SJCRH30 (cell line): ENCODE measurements around the gene LY9. TPM values are rescaled to one million over a fixed set of nuclear protein-coding genes. Genes with fewer than 3 reads are reported as not detected.
A peak's percentile ranks its signal among the peaks of the same experiment; 100 is the strongest.

Experiments
- DNase-seq, 2 experiments: peaks; one replicate each; pipeline ENCODE4 v3.0.0-alpha.2; 2015 to 2020
- H3K27ac ChIP-seq: fragments of 250-450 bp; sonication (Bioruptor Pico); 2 replicates; pipeline ENCODE4 v1.5.1; 2020; ENCODE audit warnings: mild to moderate bottlenecking, moderate library complexity
- H3K27me3 ChIP-seq: fragments of 250-450 bp; sonication (Bioruptor Pico); 2 replicates; pipeline ENCODE4 v1.5.1; 2020; ENCODE audit warnings: mild to moderate bottlenecking, moderate library complexity
- H3K36me3 ChIP-seq: fragments of 250-450 bp; sonication (Bioruptor Pico); 2 replicates; pipeline ENCODE4 v1.5.1; 2020; ENCODE audit warnings: mild to moderate bottlenecking, moderate library complexity
- H3K4me1 ChIP-seq: fragments of 250-450 bp; sonication (Bioruptor Pico); 2 replicates; pipeline ENCODE4 v1.5.1; 2020; ENCODE audit warnings: mild to moderate bottlenecking, moderate library complexity
- H3K4me3 ChIP-seq: fragments of 250-450 bp; sonication (Bioruptor Pico); 2 replicates; pipeline ENCODE4 v1.5.1; 2020; ENCODE audit warnings: mild to moderate bottlenecking, moderate library complexity
- H3K9me3 ChIP-seq: fragments of 250-450 bp; sonication (Bioruptor Pico); replicated peaks from 2 replicates; pipeline ENCODE4 v1.5.1; 2020; ENCODE audit warnings: mild to moderate bottlenecking, moderate library complexity
- total RNA-seq: library from RNA; depleted of rRNA; stranded (reverse); fragments of >200 nt; shearing (Covaris generic); gene quantifications from 2 replicates; pipeline ENCODE4 v1.2.3, GENCODE V29; 2014

The LY9 gene
- total RNA-seq, 1 experiment from 2014 or later = not detected

GRCh38 chr1:160830321-160831153 lies 34.6 kb downstream of the LY9 start:
- Histone ChIP-seq H3K4me1 (no peaks in the 10 kb centered on the region), H3K4me3 (no peak overlapping the region), H3K27me3 (no peaks in the 10 kb centered on the region), H3K27ac (no peak overlapping the region), H3K9me3 (no peaks in the 10 kb centered on the region), H3K36me3 (no peaks in the 10 kb centered on the region)
- DNase-seq = peak; percentile 50 to 56

GRCh38 chr1:160834945-160835565 lies 39.1 kb downstream of the LY9 start:
- DNase-seq = peak; percentile 13 to 59
- H3K4me1 ChIP-seq = no peaks in the 10 kb centered on the region

GRCh38 chr1:160835751-160836150 lies 39.8 kb downstream of the LY9 start:
- no peak overlapping the region for H3K4me3 ChIP-seq
- no peaks in the 10 kb centered on the region for H3K36me3 ChIP-seq
- no peaks in the 10 kb centered on the region for H3K4me1 ChIP-seq
- DNase-seq = no peak
- H3K9me3 ChIP-seq = no peaks in the 10 kb centered on the region
- no peak overlapping the region for H3K27ac ChIP-seq
- H3K27me3 ChIP-seq = no peaks in the 10 kb centered on the region

More at GRCh38 chr1:160834945-160835565, 39.1 kb downstream of the LY9 start:
- Histone ChIP-seq H3K27ac (no peak overlapping the region), H3K36me3 (no peaks in the 10 kb centered on the region), H3K27me3 (no peaks in the 10 kb centered on the region), H3K9me3 (no peaks in the 10 kb centered on the region), H3K4me3 (no peak overlapping the region)

- Histone ChIP-seq H3K9me3 (no peaks in the 10 kb centered on the region), H3K4me3 (no peak overlapping the region), H3K27ac (no peak overlapping the region), H3K4me1 (no peaks in the 10 kb centered on the region), H3K36me3 (no peaks in the 10 kb centered on the region), H3K27me3 (no peaks in the 10 kb centered on the region)
- no peak for DNase-seq
Measured at GRCh38 chr1:160836561-160836960, 40.6 kb downstream of the LY9 start.

GRCh38 chr1:160836981-160837557 lies 41.1 kb downstream of the LY9 start:
- no peak overlapping the region for H3K27ac ChIP-seq
- no peaks in the 10 kb centered on the region for H3K27me3 ChIP-seq
- no peaks in the 10 kb centered on the region for H3K9me3 ChIP-seq
- no peaks in the 10 kb centered on the region for H3K4me1 ChIP-seq
- no peaks in the 10 kb centered on the region for H3K36me3 ChIP-seq
- H3K4me3 ChIP-seq = no peak overlapping the region
- DNase-seq = no peak

- H3K27ac ChIP-seq = no peak overlapping the region
- no peaks in the 10 kb centered on the region for H3K9me3 ChIP-seq
- no peaks in the 10 kb centered on the region for H3K27me3 ChIP-seq
- H3K36me3 ChIP-seq = no peaks in the 10 kb centered on the region
- H3K4me3 ChIP-seq = no peak overlapping the region
- no peaks in the 10 kb centered on the region for H3K4me1 ChIP-seq
- DNase-seq = peak; percentile 4 to 15
Measured at GRCh38 chr1:160837558-160838205, 41.7 kb downstream of the LY9 start.

- Histone ChIP-seq H3K4me1 (no peaks in the 10 kb centered on the region), H3K27me3 (0 out of 2 replicates have a peak, but pooled peaks cover 4% of the 10 kb centered on the region), H3K36me3 (no peaks in the 10 kb centered on the region), H3K9me3 (no peaks in the 10 kb centered on the region), H3K4me3 (no peak overlapping the region), H3K27ac (no peak overlapping the region)
- DNase-seq = no peak
Measured at GRCh38 chr1:160838888-160839287, 42.9 kb downstream of the LY9 start.

- Histone ChIP-seq H3K27me3 (0 out of 2 replicates have a peak, but pooled peaks cover 4% of the 10 kb centered on the region), H3K9me3 (no peaks in the 10 kb centered on the region), H3K4me3 (no peak overlapping the region), H3K27ac (no peak overlapping the region), H3K4me1 (no peaks in the 10 kb centered on the region), H3K36me3 (no peaks in the 10 kb centered on the region)
- no peak for DNase-seq
Measured at GRCh38 chr1:160839746-160840145, 43.8 kb downstream of the LY9 start.

- Histone ChIP-seq H3K27ac (no peak overlapping the region), H3K9me3 (no peaks in the 10 kb centered on the region), H3K27me3 (0 out of 2 replicates have a peak, but pooled peaks cover 4% of the 10 kb centered on the region), H3K4me3 (no peak overlapping the region), H3K4me1 (no peaks in the 10 kb centered on the region), H3K36me3 (no peaks in the 10 kb centered on the region)
- no peak for DNase-seq
Measured at GRCh38 chr1:160841079-160841478, 45.1 kb downstream of the LY9 start.

GRCh38 chr1:160844447-160845232 lies 48.7 kb downstream of the LY9 start:
- Histone ChIP-seq H3K27me3 (0 out of 2 replicates have a peak, but pooled peaks cover 4% of the 10 kb centered on the region), H3K4me1 (no peaks in the 10 kb centered on the region), H3K27ac (no peak overlapping the region), H3K36me3 (no peaks in the 10 kb centered on the region), H3K9me3 (no peaks in the 10 kb centered on the region), H3K4me3 (no peak overlapping the region)
- DNase-seq = no peak

- Histone ChIP-seq H3K4me1 (no peaks in the 10 kb centered on the region), H3K36me3 (no peaks in the 10 kb centered on the region), H3K27me3 (0 out of 2 replicates have a peak, but pooled peaks cover 4% of the 10 kb centered on the region), H3K4me3 (no peak overlapping the region), H3K9me3 (no peaks in the 10 kb centered on the region), H3K27ac (no peak overlapping the region)
- no peak for DNase-seq
Measured at GRCh38 chr1:160846281-160846680, 50.3 kb downstream of the LY9 start.

- Histone ChIP-seq H3K27me3 (no peaks in the 10 kb centered on the region), H3K9me3 (no peaks in the 10 kb centered on the region), H3K4me1 (no peaks in the 10 kb centered on the region), H3K36me3 (no peaks in the 10 kb centered on the region), H3K27ac (no peak overlapping the region), H3K4me3 (no peak overlapping the region)
- no peak for DNase-seq
Measured at GRCh38 chr1:160850541-160850940, 54.6 kb downstream of the LY9 start.

GRCh38 chr1:160850993-160851392 lies 55.0 kb downstream of the LY9 start:
- no peak for DNase-seq
- Histone ChIP-seq H3K4me3 (no peak overlapping the region), H3K27ac (no peak overlapping the region)

GRCh38 chr1:160853014-160853413 lies 57.0 kb downstream of the LY9 start:
- no peaks in the 10 kb centered on the region for H3K36me3 ChIP-seq
- no peak for DNase-seq
- no peaks in the 10 kb centered on the region for H3K9me3 ChIP-seq
- H3K27ac ChIP-seq = no peak overlapping the region
- no peaks in the 10 kb centered on the region for H3K27me3 ChIP-seq
- no peak overlapping the region for H3K4me3 ChIP-seq
- no peaks in the 10 kb centered on the region for H3K4me1 ChIP-seq

More at GRCh38 chr1:160850993-160851392, 55.0 kb downstream of the LY9 start:
- Histone ChIP-seq H3K4me1 (no peaks in the 10 kb centered on the region), H3K27me3 (no peaks in the 10 kb centered on the region), H3K9me3 (no peaks in the 10 kb centered on the region), H3K36me3 (no peaks in the 10 kb centered on the region)
